Measurements from ENCODE around the gene TAX1BP3. TPM values are rescaled to one million over a fixed set of nuclear protein-coding genes. Genes with fewer than 3 reads are reported as not detected.

Gene TAX1BP3
- total RNA-seq, 1 donor from 2014 or later = 15.1 TPM

DNA sequence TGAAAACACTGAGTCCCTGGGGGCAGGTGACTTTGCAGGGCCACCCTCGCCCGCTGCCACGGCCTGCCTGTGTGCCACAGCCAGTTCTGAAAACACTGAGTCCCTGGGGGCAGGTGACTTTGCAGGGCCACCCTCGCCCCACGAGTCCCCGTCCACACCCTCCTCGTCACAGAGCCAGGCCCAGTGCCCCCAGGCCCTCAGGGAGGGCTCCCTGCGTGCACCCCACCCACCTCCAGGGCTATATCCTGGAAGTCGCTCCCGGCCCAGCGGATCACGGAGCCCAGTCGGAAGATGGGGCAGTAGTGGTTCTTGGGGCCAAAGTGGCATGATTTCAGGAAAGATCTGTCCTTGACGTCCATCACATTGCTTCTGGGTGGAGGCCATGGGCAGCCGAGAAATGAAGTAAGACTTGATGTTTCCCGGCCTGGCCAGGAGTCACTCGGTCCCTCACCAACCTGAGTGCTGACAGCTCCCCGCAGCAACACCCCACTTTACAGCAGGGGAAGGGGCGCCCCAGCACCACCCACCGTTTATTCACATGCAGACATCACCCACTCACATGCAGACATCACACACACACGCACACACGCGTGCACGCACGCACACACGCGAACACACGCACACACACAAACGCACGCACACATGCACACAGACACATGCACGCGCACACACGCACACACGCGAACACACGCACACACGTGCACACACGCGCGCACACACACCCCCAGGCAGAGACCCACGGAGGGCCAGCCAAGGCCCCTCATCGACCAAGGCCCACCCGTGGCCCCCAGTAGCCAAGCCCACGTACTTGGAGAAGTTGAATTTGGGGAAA lies 21.1 kb upstream of the TAX1BP3 start:
- H3K27me3 Mint-ChIP-seq = no peaks in the 10 kb centered on the region
- ATAC-seq (ENCODE audit: low read depth) (no peak), DNase-seq (peak; percentile 54)
- CTCF ChIA-PET = interaction anchor here (1.5 kb wide), 1 partner anchor 21 kb away, joined by 4 read pairs; no protein-coding TSS in a partner anchor
- TF ChIP-seq, protein P1, sequence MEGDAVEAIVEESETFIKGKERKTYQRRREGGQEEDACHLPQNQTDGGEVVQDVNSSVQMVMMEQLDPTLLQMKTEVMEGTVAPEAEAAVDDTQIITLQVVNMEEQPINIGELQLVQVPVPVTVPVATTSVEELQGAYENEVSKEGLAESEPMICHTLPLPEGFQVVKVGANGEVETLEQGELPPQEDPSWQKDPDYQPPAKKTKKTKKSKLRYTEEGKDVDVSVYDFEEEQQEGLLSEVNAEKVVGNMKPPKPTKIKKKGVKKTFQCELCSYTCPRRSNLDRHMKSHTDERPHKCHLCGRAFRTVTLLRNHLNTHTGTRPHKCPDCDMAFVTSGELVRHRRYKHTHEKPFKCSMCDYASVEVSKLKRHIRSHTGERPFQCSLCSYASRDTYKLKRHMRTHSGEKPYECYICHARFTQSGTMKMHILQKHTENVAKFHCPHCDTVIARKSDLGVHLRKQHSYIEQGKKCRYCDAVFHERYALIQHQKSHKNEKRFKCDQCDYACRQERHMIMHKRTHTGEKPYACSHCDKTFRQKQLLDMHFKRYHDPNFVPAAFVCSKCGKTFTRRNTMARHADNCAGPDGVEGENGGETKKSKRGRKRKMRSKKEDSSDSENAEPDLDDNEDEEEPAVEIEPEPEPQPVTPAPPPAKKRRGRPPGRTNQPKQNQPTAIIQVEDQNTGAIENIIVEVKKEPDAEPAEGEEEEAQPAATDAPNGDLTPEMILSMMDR (IDR thresholded peaks at IDR 0.05) = no peak
- intact Hi-C loops (cut with micrococcal nuclease) = loop anchor here (5.0 kb wide), 1 partner anchor 52 kb away; the partner anchor contains the start of genes CTNS and SHPK
- H3K36me3 Mint-ChIP-seq (ENCODE audit: low read depth) = peaks cover 48% of the 10 kb centered on the region
- H3K4me3 Mint-ChIP-seq = peak overlapping the region; percentile 70
- no peaks in the 10 kb centered on the region for H3K9me3 Mint-ChIP-seq
- H3K27ac Mint-ChIP-seq = peak overlapping the region; percentile 85
- H3K4me1 Mint-ChIP-seq = peaks cover 68% of the 10 kb centered on the region
- POLR2A ChIA-PET = interaction anchor here (2.0 to 2.4 kb wide), 2 partner anchors 11 to 22 kb away, joined by 7 to 19 read pairs; no protein-coding TSS in a partner anchor

DNA sequence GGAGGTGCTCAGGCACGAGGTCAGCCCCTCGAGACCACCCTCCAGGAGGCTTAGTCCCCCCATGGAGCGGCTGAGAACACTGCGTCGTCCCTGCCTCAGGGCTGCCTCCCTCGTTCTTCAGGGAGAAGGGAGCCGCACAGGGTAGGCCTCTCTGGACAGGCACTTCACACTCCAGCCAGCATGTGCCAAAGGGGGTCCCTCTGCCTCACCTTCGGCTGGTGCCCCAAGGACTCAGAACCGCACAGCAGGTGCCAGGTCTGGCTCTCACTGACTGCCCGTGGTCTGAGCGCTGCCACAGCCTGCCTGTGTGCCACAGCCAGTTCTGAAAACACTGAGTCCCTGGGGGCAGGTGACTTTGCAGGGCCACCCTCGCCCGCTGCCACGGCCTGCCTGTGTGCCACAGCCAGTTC lies 20.5 kb upstream of the TAX1BP3 start:
- intact Hi-C loops (cut with micrococcal nuclease) = loop anchor here (1.0 kb wide), 1 partner anchor 22 kb away; no protein-coding TSS in a partner anchor
- POLR2A ChIA-PET = interaction anchor here (0.6 to 2.0 kb wide), 9 partner anchors 10 to 46 kb away, joined by 3 to 15 read pairs (median 5); partner anchors contain the start of gene HASPIN
- H3K36me3 Mint-ChIP-seq (ENCODE audit: low read depth) = peaks cover 49% of the 10 kb centered on the region
- peak overlapping the region; percentile 82 for H3K27ac Mint-ChIP-seq
- CTCF ChIA-PET = interaction anchor here (1.5 kb wide), 1 partner anchor 22 kb away, joined by 4 read pairs; no protein-coding TSS in a partner anchor
- H3K9me3 Mint-ChIP-seq = no peaks in the 10 kb centered on the region
- peak; percentile 59 for DNase-seq
- peak overlapping the region; percentile 71 for H3K4me3 Mint-ChIP-seq
- TF ChIP-seq, protein P1 (IDR thresholded peaks at IDR 0.05) = no peak
- H3K4me1 Mint-ChIP-seq = peaks cover 69% of the 10 kb centered on the region
- H3K27me3 Mint-ChIP-seq = no peaks in the 10 kb centered on the region
- peak; percentile 55 for ATAC-seq (ENCODE audit: low read depth)

GRCh38 chr17:3688027-3688553 lies 19.7 kb upstream of the TAX1BP3 start:
- no peaks in the 10 kb centered on the region for H3K27me3 Mint-ChIP-seq

GRCh38 chr17:3685174-3685573 lies 16.8 kb upstream of the TAX1BP3 start:
- peak; percentile 49 for DNase-seq
- ChIA-PET POLR2A (interaction anchor here (0.6 to 3.8 kb wide), 5 partner anchors 10 to 111 kb away, joined by 3 to 78 read pairs (median 7); partner anchors contain the start of genes HASPIN and P2RX5), CTCF (interaction anchor here (0.8 to 1.3 kb wide), 3 partner anchors 10 to 47 kb away, joined by 3 to 6 read pairs (median 3); no protein-coding TSS in a partner anchor)
- Mint-ChIP-seq H3K4me1 (peaks cover 62% of the 10 kb centered on the region), H3K36me3 (ENCODE audit: low read depth) (peaks cover 54% of the 10 kb centered on the region), H3K9me3 (no peaks in the 10 kb centered on the region), H3K27ac (peak overlapping the region; percentile 73), H3K27me3 (no peaks in the 10 kb centered on the region), H3K4me3 (peak overlapping the region; percentile 11)
- TF ChIP-seq, protein P1 (IDR thresholded peaks at IDR 0.05) = no peak
- no peak for ATAC-seq (ENCODE audit: low read depth)
- intact Hi-C loops (cut with micrococcal nuclease) = no loop called here

More at GRCh38 chr17:3688027-3688553, 19.7 kb upstream of the TAX1BP3 start:
- Mint-ChIP-seq H3K4me3 (peak overlapping the region; percentile 71), H3K36me3 (ENCODE audit: low read depth) (peaks cover 53% of the 10 kb centered on the region), H3K27ac (peak overlapping the region; percentile 82), H3K4me1 (peaks cover 71% of the 10 kb centered on the region), H3K9me3 (no peaks in the 10 kb centered on the region)
- intact Hi-C loops (cut with micrococcal nuclease) = loop anchor here (1.0 kb wide), 1 partner anchor 23 kb away; no protein-coding TSS in a partner anchor
- ChIA-PET POLR2A (interaction anchor here (0.6 to 1.8 kb wide), 13 partner anchors 9 to 109 kb away, joined by 3 to 15 read pairs (median 4); partner anchors contain the start of genes HASPIN and SHPK), CTCF (interaction anchor here (0.7 to 1.5 kb wide), 2 partner anchors 22 to 44 kb away, joined by 3 to 4 read pairs; no protein-coding TSS in a partner anchor)
- TF ChIP-seq, protein P1 (IDR thresholded peaks at IDR 0.05) = no peak
- ATAC-seq (ENCODE audit: low read depth) = peak; percentile 31
- DNase-seq = peak; percentile 49

Data from activated B cell treated with CpG ODN at 0.5 μM for 24 hours (primary cell).